ACHN (cell line): ENCODE results near the gene LSG1.
"Not testable (repeated sequence)": the region's sequence is repeated elsewhere in the genome, so short reads cannot be mapped to it uniquely, and the experiment has no call there.

Source experiments
- DNase-seq: peaks from one replicate; pipeline ENCODE4 v3.0.0-alpha.2; 2015
- in situ Hi-C: cut with HindIII; loops from 2 replicates; pipeline ENCODE4 v1.10.0; 2017; ENCODE audit warnings: low sequenced_read_pairs, low pct_ligation_motif_present, low pct_unique_long_range_greater_than_20kb

The LSG1 gene

DNA sequence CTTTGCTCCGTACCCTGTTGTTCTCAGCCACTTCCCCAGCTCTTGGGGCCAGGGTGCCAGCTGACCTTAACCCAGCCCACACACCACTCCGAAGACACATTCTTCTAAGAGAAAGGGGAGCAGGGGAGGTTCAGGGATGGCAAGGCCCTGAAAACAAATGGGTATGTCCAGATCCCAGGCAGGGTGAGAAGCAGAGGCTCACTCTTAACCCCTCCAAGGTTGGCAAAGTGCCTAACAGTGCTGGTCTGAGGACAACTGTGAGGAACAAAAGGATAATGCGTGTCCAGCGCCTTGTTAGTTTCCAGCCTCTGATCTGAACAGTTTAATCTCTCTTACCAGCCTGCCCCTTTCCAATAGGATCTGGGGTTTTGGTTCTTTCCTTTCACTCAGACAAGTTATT is 40.3 kb downstream of the LSG1 start:
- in situ Hi-C loops = no loop called here
- no peak for DNase-seq

DNA sequence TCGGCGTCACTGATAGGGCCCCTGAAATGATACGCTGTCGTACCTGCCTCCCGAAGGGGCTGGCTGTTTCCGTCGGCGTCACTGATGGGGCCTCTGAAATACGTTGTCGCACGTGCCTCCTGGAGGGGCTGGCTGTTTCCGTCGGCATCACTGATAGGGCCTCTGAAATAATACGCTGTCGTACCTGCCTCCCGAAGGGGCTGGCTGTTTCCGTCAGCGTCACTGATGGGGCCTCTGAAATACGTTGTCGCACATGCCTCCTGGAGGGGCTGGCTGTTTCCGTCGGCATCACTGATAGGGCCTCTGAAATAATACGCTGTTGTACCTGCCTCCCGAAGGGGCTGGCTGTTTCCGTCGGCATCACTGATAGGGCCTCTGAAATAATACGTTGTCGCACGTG is 41.3 kb downstream of the LSG1 start:
- in situ Hi-C loops = not testable (repeated sequence)

DNA sequence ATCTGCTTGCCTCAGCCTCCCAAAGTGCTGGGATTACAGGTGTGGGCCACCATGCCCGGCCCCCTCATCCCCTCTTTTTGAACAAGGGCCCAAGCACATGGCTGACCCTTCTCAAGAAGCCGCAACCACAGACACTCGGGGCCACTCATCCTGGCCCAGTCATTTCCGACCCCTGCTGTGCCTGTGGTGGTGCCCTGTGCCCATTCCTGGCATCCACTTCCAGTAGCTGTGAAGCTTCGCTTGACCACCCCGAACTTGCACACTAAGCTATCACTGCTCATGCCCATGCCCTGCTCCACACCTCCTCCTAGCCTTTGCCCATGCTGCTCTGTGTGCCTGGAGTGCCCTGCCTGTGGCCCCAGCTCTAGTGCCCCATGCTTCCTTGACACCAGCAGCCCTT is 47.0 kb downstream of the LSG1 start:
- DNase-seq = no peak
- in situ Hi-C loops = no loop called here

More for the DNA sequence above, 41.3 kb downstream of the LSG1 start:
- not testable (repeated sequence) for DNase-seq

DNA sequence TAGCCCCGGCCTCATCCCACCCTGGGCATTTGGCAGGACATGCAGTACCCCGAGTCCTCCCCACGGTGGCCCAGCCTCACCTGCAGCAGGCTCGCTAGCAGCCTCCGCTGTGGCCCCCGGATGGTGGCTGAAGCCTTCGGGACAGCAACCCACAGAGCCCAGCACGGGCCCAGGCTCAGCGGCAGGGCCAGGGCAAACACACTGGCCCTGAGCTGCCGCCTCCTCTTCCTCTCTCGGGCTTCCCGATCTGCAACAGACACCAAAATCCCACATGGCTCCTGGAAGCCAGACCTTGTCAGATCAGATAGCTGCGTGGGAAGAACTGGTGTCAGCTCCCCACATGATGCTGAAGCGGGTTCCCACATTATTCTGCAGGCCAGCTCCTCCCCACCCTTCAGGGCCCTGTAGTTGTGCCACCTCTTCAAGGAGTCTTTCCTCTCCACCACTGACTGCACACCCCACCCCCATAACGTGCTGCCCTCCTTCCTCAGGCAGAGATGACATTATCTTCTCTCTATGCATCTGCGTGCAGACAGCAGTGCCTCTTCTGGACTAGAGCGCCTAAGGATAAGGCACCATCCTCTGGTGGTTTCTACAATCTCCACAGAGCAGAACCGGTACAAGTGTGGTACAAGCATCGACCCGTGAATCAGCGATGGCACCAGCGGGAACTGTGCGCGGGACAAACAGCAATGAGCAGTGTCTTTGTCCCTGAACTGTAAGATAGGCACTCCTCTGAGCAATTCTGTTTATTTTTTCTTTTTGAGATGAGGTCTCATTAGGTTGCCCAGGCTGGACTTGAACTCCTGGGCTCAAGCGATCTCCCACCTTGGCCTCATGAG is 48.3 kb downstream of the LSG1 start:
- in situ Hi-C loops = no loop called here
- DNase-seq = no peak

DNA sequence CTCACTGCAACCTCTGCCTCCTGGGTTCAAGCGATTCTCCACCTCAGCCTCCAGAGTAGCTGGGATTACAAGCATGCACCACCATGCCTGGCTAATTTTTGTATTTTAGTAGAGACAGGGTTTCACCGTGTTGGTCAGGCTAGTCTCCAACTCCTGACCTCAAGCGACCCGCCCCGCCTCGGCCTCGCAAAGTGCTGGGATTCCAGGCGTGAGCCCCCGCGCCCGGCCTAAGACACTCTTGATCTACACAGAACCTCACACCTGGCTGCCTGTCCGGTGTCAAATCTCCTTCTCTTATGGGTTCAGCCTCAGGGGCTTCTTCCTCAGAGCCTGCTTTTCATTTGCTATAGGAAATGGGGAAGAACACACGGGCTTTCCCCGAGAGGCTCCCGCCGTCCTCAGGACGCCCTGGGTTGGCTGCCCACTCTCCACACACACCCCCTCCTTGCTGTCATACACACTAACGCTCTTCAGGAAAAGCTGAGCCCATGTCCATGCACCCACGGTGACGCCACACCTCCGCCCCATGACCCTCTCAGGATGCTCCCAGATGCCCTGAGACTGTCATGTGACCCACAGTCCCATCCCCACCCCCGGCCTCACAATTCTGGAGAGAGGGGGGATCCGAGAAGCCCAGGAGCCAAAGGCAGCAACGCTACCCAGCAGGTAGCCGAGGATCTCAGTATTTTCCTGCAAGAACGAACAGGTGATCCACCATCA is 49.2 kb downstream of the LSG1 start:
- no peak for DNase-seq
- in situ Hi-C loops = no loop called here

DNA sequence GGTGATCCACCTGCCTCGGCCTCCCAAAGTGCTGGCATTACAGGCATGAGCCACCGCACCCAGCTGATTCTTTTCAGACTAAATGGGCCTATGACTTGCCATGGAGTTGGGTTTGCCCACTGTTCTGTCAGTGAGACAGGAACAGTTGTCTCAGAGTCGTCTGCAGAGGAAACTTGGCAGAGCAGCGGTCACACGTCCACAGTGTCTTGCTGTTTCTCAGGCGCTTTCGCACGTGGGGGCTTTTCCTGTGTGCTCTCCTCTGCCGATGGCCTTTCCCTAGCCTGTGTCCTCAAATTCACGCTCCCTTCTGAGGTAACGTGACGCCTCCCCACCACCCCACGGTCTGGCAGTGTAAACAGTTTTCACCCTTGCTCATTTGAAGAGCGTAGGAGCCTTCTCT is 50.0 kb downstream of the LSG1 start:
- in situ Hi-C loops = no loop called here

DNA sequence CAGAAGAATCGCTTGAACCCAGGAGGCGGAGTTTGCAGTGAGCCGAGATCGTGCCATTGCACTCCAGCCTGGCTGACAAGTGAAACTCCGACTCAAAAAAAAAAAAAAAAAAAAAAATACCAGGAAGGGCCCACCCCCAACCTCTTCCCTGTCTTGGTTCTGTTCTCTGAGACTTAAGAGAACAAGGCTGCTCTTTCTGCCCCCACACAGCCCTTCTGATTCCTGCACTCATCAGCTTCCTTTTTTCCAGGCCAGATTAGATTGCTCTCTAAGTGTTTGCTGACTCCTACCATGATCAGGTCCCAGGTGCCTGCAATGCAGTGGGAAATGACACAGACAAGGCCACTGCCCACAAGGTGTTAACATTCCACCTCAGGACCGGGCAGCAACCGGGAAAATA is 51.8 kb downstream of the LSG1 start:
- in situ Hi-C loops = no loop called here
- no peak for DNase-seq

More for the DNA sequence above, 50.0 kb downstream of the LSG1 start:
- no peak for DNase-seq

DNA sequence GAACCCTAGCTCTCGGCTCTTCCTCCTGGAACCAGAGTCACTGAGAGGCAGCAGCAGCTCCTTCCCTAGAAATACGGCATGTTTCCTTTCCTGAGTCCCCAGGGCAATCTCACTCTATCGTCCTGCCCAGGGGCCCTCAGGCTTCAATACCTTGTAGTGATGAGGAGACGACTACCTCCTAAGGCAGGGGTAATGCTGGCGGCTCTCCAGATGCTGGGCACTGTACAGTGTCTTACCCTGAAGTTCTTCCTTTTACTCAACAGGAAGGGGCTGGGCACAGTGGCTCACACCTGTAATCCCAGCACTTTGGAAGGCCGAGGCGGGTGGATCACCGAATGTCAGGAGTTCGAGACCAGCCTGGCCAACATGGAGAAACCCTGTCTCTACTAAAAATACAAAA is 52.2 kb downstream of the LSG1 start:
- no peak for DNase-seq
- in situ Hi-C loops = no loop called here

DNA sequence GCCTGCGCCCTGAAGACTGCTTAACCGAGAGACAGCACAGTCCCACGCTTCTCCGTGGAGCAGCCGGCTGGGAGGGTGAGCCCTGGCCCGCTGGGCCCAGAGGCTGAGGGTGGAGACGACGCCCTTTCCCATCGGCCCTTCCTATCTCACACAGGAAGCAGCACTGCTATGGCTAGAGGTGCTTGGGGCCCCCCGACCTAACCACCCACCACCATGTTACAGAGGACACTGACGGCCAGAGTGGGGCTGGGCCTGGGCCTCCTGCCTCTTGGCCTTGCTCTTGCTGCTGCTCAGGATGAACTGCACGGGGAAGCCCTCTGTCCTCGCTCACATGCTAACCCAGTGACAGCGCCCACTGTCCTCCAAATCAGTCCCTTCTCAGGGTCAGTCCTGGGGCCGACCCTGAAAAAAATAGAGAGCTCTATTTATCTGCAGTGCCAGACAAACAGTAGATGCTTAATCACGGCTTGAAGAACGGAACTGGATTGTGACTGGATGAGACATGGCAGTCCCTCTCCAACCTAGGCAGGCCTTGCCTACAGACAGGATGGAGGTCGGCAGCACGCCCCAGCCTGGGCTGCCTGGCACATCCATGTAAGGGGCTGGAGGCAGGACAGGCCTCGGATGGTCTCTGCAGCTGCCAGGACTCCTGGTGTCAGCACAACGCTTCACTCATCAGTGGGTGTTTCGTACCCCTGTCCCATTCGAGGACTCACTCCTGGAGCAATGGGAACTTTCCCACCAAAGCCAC is 53.0 kb downstream of the LSG1 start:
- DNase-seq = no peak
- in situ Hi-C loops = no loop called here

DNA sequence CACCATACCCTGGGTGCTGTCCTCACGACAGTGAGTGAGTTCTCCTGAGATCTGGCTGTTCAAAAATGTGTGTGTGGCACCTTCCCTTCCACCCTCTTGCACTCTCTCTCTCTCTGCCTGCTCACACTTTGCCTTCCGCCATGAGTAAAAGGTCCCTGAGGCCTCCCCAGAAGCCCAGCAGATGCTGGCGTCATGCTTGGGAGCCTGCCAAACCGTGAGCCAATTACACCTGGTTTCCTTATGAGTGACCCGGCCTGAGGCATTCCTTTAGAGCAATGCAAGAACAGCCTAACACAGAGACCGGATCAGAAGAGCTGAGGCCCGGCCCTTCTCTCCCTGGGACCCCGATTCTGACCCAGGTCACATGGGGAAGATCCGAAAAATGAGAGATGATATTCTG is 54.2 kb downstream of the LSG1 start:
- no peak for DNase-seq
- in situ Hi-C loops = no loop called here

DNA sequence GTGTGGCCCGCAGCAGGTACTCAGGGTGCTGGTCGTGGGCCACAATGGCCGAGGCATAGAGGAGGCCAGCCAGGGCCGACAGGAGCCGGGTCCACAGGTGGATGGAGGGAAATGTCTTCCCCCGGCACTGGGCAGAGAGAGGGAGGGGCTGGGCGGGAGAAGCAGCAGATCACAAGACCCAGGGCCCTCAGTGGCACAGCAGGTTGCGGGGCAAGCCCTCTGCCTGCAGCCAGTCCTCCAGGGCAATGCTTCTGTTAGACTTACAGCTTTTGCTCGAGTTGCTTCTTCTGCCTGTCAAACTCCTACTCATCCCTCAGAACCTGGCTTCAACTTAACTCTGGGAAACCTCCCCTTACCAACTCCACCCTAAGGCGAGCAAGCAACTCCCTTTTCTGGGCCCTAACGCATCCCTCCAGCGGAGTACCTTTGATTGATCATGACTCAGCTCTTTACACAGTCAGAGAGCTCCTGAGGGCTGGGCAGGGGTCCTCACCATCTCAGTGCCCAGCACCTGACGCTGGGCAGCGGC is 54.8 kb downstream of the LSG1 start:
- in situ Hi-C loops = no loop called here
- no peak for DNase-seq

DNA sequence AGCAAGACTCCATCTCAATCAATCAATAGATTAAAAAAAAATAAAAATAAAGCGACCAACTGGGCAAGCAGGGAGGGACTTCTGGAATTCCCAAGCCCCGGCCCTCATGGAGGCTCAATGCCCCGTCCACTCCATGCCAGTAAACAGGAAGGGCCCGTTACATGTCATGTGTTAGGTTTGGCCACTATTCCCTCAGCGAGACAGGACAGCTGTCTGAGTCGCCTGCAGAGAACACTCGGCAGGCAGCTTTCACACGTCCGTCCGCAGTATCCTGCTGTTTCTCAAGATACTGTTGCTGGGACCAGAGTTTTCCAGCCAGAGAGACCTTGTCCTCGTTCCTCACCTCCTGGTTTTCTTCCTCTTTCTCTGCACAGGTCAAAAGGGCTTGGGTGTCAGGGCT is 56.8 kb downstream of the LSG1 start:
- DNase-seq = no peak
- in situ Hi-C loops = no loop called here

DNA sequence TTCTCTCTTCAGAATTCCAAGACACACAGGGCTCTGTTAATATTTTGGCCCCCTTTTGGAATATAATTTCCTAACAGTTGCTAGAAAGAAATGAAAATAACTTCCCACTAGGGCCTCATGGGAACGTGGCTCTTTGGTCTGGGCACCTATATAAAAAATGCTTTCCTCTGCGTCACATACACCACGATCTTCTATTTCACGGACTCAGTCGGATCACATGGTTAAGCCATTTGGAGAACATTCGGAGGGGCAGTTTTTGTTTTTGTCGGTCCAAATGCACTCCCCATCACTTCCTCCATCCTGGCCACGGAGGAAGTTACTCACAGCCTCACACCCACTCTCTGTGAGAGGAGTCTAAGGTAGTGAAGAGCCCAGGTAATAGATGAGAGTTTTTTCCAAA is 59.8 kb downstream of the LSG1 start:
- no peak for DNase-seq
- in situ Hi-C loops = no loop called here

DNA sequence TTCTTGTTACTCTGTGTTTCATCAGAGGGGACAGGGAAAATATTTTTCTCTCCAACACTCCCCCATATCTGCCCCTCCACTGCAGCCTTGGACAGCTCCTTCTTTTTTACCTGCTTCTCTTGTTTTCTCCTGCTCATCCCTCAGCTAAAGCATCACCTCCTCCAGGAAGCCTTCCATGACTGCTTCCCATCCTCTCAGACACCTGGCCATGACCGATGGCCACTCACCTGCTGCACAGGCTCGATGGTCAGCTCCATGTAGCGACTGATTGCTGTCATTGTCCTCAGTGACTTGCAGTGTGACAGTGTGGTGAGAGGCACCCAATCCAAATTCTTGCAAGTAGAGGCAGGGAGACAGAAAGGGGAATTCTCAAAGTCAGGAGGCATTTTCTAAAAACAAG is 61.3 kb downstream of the LSG1 start:
- in situ Hi-C loops = no loop called here
- DNase-seq = no peak

DNA sequence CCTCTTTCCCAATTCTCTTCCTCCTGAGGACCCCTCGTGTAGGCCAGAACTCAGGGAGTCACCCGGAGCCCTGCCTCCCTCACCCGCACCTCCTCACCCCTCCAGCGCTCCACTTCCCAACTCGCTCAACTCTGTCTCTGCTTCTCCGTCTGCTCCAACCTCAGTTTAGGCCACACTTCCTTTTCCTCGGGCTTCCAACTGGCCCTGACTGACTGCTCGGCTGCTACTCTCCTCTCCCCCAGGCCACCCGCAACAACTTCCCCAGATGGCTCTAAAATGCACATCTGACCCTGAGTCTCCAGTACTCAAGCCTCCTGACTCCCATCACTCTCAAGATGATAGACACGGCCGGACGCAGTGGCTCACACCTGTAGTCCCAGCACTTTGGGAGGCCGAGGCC is 62.4 kb downstream of the LSG1 start:
- in situ Hi-C loops = no loop called here
- DNase-seq = no peak

DNA sequence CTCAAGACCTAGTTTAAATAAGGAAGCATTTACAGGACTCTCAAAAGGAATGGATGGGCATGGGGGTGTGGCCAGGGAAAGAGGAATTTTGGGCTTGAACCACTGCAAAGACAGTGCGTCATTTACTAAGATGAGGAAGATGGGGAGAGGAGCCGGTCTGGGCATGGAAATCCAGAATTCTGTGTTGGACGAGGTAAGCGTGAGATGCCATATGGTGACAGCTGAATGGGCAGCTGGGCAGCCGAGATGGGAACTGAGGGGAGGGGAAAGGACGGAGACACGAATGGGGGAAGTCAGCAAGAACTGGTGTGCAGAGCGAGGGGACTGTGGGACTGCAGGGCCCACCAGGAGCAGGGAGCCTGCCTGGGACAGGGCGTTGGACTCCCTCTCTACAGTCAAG is 63.0 kb downstream of the LSG1 start:
- in situ Hi-C loops = no loop called here
- no peak for DNase-seq

DNA sequence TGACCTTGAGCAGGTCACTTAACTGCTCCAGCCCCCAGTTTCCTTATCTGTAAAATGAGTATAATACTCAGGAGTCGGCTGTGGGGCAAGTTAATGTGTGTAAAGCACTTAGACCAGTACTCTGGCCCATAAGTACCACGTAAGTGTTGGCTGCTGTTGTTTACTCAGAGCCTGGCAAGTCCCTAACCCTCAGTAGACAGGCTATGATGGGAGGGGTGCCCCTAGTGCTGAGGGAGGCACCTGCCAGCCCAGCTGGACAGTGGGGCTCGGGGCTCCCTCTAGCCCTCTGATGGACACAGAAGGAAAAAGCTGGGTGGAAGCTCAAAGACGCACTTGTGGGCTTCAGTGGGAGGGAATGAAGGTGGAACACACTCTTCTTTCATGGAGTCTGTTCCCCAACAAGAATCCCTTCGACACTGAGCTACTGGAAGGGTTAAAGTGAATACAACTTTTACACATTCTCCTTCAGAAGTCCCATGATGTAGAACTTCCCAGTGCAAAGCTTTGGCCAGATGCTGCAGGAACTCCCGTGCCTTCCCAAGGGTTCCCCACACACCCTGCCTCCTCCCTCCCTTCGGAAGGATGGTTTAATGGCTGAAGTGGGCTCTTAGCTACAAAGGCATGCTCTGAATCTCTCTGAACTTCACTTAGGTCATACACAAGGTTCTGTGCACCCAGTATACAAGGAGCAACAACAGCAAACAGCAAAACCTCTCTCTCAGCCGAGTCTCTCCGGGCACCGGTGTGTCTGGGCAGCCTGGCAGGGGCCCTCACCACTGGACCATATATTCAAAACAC is 64.2 kb downstream of the LSG1 start:
- in situ Hi-C loops = no loop called here
- DNase-seq = no peak

DNA sequence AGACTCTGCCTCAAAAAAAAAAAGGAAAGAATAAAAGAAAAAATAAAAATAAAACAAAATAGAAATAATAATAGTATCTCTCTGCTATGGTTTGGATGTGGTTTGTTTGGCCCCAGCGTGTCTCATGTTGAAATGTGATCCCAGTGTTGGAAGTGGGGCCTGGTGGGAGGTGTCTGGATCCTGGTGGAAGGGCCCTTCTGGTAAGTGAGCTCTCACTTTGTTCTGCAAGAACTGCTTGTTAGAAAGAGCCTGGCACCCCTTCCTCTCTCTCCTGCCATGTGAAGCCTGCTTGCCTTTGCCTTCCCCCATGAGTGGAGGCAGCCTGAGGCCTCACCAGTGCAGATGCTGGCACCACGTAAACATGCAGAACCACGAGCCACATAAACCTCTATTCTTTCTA is 65.0 kb downstream of the LSG1 start:
- DNase-seq = no peak
- in situ Hi-C loops = no loop called here
